Gastroesophageal sphincter (tissue), 3 donors: ENCODE data around the gene TNFAIP2.

Experiments
- CTCF ChIP-seq, 4 experiments: fragments of 200-600 bp in 2 of 4; fragments of 450-650 bp in 2 of 4; sonication (generic) in 1 of 4; IDR thresholded peaks; one replicate each; pipeline ENCODE4 v1.5.1; 2017 to 2019; ENCODE audit warnings: antibody characterized with exemption in 4 of 4, mild to moderate bottlenecking in 2 of 4, moderate library complexity in 2 of 4
- POLR2A ChIP-seq, 2 donors: fragments of 450-650 bp; IDR thresholded peaks; one replicate each; pipeline ENCODE4 v1.6.1; 2017; ENCODE audit warnings: antibody characterized with exemption in 2 of 2, mild to moderate bottlenecking in 2 of 2, moderate library complexity in 1 of 2
- POLR2AphosphoS5 ChIP-seq: sonication (generic); formaldehyde crosslinking; IDR thresholded peaks from one replicate; pipeline ENCODE4 v1.6.1; 2017; ENCODE audit warnings: antibody characterized with exemption

GRCh38 chr14:103124501-103125001, 1.3 kb downstream of the TNFAIP2 start:
- TF ChIP-seq CTCF (IDR thresholded peaks at IDR 0.05) (no peak), POLR2AphosphoS5 (no peak), POLR2A (IDR thresholded peaks at IDR 0.05) (no peak)
